HG02970 (cell line): Measurements from ENCODE around the gene LRRFIP1.
"Not testable (repeated sequence)": the region's sequence is repeated elsewhere in the genome, so short reads cannot be mapped to it uniquely, and the experiment has no call there.

Source experiments
- ATAC-seq: cut with Tn5 transposase; IDR thresholded peaks from one replicate; pipeline ENCODE4 v1.9.1; 2021; ENCODE audit warnings: mild to moderate bottlenecking, moderate library complexity, moderate number of reproducible peaks; ENCODE audit not compliant: unreplicated experiment, low FRiP score

The LRRFIP1 gene

DNA sequence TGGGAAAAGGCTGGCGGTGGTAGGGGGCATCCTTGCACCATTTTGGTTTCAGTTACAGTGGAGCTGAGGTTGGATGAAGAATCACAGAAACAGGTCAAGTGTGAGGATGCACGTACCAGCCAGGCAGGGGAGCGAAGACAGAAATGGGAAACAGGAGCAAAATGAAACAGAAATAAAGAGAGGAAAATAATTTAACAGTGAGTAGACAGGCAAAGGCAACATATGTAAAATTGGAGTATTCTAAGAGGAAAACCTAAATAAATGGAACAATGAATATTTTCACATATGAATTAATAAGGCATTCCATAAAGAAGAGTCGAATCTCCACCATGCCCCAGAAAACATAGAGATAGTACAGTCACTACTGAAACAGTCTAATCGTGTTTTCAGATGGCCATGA lies 29.7 kb downstream of the LRRFIP1 start:
- ATAC-seq = no peak

DNA sequence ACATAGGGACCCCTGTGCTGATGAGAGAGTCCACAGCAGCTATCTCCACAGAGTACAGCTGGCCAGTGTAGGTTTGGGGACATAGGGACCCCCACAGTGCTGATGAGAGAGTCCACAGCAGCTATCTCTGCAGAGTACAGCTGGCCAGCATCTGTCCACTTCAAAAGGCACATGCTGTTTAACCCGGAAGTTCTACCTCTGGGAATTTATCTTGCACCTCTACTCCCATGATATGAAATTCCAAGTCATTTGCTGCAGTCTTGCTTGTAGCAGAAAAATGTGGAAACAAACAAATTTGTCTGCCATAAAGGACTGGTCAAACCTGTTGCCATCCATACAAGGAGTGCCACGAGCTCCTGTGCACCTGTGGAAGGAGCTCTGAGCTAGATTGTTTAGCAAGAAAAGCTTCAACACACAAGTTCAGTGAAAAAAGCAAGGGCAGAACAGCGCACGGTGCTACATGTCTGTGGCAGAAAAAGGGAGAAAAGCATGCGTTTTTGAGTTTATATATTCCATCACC lies 33.1 kb downstream of the LRRFIP1 start:
- ATAC-seq = no peak

DNA sequence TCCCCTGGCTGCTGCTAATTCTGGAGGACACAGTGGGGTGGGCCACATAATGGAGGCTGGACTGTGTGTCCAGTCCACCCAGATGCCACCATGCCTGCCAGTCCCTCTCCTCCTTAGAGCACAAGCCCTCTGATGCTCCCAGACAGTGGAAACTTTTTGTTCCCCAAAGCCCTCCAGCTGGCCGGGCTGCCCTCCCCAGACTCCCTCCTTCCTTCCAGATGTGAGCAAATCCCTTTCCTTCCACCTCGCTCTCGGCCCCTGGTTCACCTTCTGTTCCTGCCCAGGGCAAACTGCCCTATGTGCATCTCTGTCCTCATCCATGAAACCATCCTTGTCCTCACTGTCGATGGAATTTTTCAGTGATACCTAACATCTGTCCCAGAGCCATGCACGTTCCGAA lies 33.9 kb downstream of the LRRFIP1 start:
- no peak for ATAC-seq

DNA sequence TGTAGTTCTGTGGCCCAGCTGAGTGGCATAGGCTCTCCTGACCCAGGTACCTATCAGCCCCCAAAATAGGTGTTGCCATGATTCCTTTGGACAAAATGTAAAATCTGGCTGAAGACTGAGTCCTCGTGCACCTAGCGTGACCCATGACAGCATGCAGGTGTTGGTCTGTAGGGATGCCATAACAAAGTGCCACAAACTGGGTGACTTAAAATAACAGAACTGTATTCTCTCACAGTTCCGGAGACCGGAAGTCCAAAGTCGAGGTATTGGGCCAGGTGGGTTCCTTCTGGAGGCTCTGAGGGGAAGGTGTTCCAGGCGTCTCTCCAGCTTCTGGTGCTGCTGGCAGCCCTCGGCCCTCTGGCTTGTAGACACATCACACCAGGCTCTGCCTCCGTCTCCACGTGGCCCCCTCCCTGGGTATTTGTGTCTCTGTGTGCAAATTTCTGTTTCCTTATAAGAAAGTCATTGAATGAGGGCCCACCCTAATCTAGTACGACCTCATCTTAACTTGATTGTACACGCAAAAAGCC lies 34.5 kb downstream of the LRRFIP1 start:
- no peak for ATAC-seq

GRCh38 chr2:237662671-237663093 lies 35.3 kb downstream of the LRRFIP1 start:
- no peak for ATAC-seq

DNA sequence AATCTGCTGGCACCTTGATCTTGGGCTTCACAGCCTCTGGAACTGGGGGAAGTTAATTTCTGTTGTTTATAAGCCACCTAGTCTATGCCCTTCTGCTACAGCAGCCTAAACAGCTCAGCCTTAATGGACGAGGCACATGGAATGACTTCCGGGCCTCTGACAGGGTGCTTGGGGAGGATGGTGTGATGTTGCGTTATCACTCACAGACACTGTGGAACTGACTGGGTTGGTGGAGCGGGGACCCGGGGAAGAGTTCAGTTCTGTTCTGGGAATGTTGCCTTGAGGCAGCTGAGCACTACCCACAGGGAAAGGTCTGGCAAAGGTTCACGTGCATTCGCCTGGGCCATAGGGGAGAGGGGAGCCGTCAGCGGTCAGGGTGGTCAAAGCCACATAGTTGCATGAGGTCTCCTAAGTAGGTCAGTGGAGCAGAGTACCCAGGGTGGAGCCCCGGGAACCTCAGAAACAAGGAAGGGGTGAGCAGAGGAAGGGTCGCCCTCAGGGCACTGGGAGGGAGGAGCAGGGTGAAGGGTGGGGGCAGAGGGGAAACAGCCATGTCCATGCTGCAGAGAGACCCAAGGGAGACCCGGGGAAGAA lies 36.2 kb downstream of the LRRFIP1 start:
- ATAC-seq = no peak

GRCh38 chr2:237664151-237664550 lies 36.8 kb downstream of the LRRFIP1 start:
- no peak for ATAC-seq

- ATAC-seq = no peak
Measured at GRCh38 chr2:237665713-237666143, 38.3 kb downstream of the LRRFIP1 start.

DNA sequence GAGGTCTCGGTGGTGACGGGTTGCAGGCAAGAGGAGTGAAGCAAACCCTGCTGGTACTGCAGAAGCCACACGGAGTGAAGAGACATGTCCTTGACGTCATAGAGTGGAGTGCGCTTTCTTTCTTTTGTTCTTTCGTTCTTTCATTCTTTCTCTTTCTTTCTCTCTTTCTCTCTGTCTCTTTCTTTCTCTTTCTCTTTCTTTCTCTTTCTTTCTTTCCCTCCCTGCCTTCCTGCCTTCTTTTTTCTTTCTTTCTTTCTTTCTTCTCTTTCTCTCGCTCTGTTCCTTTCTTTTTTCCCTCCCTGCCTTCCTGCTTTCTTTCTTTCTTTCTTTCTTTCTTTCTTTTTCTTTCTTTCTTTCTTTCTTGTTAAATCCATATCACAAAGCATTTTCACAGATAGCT lies 39.2 kb downstream of the LRRFIP1 start:
- ATAC-seq = no peak

DNA sequence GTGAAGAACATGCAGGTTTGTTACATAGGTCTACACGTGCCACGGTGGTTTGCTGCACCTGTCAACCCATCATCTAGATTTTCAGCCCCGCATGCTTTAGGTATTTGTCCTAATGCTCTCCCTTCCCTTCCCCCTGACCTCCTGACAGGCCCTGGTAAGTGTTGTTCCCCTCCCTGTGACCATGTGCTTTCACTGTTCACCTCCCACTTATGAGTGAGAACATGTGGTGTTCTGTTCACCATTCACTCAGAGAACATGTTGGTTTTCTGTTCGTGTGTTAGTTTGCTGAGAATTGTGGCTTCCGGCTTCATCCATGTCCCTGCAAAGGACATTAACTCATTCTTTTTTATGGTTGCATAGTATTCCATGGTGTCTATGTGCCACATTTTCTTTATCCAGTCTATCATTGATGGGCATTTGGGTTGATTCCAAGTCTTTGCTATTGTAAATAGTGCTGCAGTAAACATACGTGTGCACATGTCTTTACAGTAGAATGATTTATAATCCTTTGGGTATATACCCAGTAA lies 39.7 kb downstream of the LRRFIP1 start:
- not testable (repeated sequence) for ATAC-seq

GRCh38 chr2:237667893-237668292 lies 40.5 kb downstream of the LRRFIP1 start:
- ATAC-seq = no peak

DNA sequence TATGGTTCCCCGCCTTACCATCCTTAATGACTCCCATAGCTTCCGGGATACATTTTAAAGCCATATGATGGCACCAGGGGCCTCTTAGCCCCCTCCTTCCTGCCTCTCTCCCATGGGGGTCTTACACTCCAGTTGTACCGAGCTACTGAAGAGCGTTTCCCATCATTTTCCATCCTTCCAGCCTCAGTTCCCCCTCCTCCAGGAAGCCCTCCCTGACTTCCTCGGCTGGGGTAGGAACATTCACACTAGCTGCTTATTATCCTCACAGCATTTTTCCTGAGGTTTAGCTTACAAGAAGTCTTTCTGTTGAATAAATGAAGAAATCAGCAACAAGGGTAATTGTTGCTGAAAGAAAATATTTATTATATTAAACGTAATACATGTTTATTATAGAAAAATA lies 41.1 kb downstream of the LRRFIP1 start:
- no peak for ATAC-seq

GRCh38 chr2:237669283-237669627 lies 41.9 kb downstream of the LRRFIP1 start:
- ATAC-seq = no peak

- no peak for ATAC-seq
Measured at GRCh38 chr2:237669628-237670392, 42.4 kb downstream of the LRRFIP1 start.

GRCh38 chr2:237670641-237671040 lies 43.3 kb downstream of the LRRFIP1 start:
- no peak for ATAC-seq

DNA sequence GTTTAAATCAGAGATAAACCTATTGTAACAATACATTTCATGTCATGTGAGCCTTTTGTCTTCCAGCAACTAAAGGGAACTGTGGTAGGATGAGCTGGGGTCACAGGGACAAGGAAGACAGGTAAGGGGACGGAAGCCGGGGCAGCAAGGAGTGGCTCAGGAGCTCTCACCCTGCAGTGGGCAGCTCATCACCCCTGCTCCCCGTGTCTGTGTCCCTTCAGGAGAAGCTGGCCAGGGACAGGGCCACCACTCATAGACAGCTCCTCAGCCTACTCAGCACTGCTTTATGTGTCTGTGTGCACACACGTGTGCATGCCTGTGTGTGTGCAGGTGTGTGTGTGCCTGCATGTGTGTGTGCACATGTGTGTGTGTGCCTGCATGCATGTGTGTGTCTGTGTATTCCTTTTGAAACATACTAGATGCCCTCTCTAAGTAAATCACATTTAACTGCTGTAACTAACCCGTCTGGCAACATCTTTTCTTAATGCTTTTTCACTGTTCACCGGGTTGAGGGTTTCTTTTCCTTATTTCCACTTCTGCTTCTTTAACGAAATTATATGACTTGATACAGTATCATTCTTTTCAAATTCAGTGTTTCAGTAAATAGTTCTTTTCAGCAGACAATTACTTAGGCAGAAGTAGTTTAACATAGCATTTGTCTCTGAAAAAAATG lies 44.2 kb downstream of the LRRFIP1 start:
- ATAC-seq = no peak

DNA sequence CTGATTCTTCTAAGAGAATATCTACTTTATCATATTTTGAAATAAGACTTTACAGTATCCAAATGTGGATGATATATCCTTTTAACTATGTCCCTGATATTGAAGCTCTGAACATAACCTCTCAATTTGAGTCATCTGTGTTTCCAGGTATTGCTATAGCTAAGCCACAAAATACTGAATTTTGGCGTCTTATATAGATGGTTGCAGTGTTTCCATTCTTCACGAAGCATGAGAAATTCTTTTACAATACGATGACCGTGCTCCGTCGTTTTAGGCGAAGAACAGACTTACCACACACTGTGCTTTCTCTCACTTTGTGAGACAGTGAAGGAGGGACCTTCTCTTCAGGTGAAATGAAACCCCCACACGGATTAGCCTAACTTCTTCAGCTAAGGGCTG lies 45.3 kb downstream of the LRRFIP1 start:
- no peak for ATAC-seq

- no peak for ATAC-seq
Measured at GRCh38 chr2:237673130-237674001, 46.0 kb downstream of the LRRFIP1 start.

- peak; percentile 79 for ATAC-seq
Measured at GRCh38 chr2:237674731-237675276, 47.4 kb downstream of the LRRFIP1 start.

- ATAC-seq = no peak
Measured at GRCh38 chr2:237675316-237675715, 47.9 kb downstream of the LRRFIP1 start.
